ENCODE measurements around the gene CALCA. TPM values are rescaled to one million over a fixed set of nuclear protein-coding genes. Genes with fewer than 3 reads are reported as not detected.

CALCA gene
- total RNA-seq, 1 experiment from 2014 or later = not detected

DNA sequence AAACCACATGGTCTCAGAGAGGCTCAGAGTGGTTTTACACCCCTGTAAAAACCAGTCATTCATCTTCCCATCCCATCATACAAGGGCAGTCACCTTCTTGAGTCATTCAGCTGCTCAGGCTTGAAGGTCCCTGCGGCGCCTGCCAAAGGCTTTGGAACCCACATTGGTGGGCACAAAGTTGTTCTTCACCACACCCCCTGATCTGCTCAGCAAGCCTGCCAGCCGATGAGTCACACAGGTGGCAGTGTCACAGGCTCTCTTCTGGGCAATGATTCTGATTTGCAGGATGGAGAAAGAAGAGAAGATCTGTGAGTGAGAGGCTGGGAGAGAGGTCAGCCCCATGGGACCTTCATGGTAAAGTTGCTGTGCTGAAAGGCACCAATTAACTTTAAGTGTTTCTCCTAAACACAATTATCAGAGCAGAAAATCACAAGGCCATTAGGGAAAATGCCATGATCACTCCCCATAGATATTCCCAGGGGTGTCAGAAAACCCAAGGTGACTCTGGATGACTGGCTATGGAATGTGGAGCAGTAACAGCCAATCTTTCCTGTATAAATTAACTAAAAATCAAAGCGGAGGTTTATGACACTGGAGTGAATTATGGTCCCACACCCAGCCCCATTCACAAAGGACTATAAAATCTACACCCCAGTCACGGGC lies 4.4 kb downstream of the CALCA start:
- no peak for DNase-seq
- Histone ChIP-seq H3K4me3 (no peak overlapping the region), H3K36me3 (no peaks in the 10 kb centered on the region), H3K27me3 (no peaks in the 10 kb centered on the region), H3K9me3 (no peaks in the 10 kb centered on the region)

DNA sequence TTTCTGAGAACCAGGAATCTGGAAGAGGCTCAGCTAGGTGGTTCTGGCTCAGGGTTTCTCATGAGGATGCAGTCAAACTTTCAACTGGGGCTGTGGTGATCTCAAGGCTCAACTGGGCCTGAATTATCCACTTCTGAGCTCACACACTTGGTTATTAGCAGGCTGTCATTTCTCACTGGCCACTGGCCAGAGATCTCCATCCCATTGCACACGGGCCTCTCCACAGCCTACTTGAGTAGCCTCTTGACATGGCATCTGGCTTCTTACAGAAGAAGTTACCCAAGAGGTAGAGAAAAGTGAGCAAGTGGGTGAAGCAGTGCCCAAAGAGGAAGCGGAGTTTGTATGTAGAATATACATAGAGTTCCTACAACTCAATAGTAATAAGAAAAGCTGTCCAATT lies 16.0 kb downstream of the CALCA start:
- H3K9me3 ChIP-seq = no peaks in the 10 kb centered on the region
- H3K36me3 ChIP-seq = no peaks in the 10 kb centered on the region
- no peaks in the 10 kb centered on the region for H3K27me3 ChIP-seq
- DNase-seq = no peak
- no peak overlapping the region for H3K4me3 ChIP-seq

GRCh38 chr11:14954581-14954980 lies 17.6 kb downstream of the CALCA start:
- DNase-seq = no peak
- H3K9me3 ChIP-seq = no peaks in the 10 kb centered on the region
- no peak overlapping the region for H3K4me3 ChIP-seq
- no peaks in the 10 kb centered on the region for H3K36me3 ChIP-seq
- H3K27me3 ChIP-seq = no peaks in the 10 kb centered on the region

DNA sequence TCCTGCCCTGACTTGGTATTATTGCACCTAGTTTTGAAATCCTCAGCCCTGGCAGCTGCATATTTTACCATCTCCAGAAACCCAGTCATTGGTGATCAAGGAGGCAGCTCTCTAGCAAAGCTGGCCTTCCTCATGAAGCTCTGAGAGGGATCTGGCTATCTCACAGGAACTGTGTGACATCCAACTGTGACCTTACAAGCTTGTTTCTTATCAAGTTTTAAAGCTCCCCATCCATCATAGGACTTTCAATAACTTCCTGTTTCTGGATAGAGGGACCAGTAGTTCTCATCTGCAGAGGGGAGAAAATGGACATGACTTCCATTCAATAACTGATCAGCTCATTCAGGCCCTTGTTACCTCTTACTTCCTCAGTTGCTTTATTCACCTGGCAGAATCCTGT lies 18.2 kb downstream of the CALCA start:
- Histone ChIP-seq H3K4me3 (no peak overlapping the region), H3K27me3 (no peaks in the 10 kb centered on the region), H3K9me3 (no peaks in the 10 kb centered on the region), H3K36me3 (no peaks in the 10 kb centered on the region)
- DNase-seq = no peak

DNA sequence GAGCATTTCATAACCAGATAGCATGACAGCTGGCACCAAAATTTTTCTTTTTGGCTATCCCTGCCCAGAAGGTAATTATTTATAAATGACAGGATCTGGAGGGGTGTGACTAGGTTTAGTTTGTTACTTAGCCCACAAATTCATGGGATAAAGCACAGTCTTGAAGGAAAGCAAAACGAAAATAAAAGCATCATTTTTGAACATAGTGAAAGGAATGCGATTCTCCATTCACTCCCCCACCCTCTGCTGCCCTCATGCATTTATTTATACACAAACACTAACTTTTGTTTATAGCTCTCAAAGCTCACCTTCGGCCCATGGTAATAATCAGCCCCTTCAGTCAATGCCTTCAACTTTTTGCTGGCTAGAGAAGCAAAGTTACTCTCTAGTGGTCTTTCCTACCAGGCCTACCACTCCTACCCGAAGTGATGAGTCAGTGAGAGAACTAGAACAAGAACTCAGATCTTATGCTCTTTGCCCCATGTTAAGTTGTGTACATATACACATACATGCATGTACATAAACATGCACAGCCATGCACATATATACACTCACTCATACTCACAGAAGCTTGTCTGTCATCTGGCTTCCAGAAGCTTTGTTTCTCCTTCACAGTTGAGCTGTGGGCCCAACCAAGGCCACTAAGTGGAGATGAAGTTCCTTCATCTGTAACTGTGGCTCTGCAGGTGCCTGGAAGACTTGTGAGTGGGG lies 22.6 kb downstream of the CALCA start:
- Histone ChIP-seq H3K27me3 (no peaks in the 10 kb centered on the region), H3K4me3 (no peak overlapping the region), H3K9me3 (no peaks in the 10 kb centered on the region), H3K36me3 (no peaks in the 10 kb centered on the region)
- DNase-seq = no peak

- H3K27me3 ChIP-seq = no peaks in the 10 kb centered on the region
Observed at GRCh38 chr11:14942745-14943144, 29.4 kb downstream of the CALCA start.

DNA sequence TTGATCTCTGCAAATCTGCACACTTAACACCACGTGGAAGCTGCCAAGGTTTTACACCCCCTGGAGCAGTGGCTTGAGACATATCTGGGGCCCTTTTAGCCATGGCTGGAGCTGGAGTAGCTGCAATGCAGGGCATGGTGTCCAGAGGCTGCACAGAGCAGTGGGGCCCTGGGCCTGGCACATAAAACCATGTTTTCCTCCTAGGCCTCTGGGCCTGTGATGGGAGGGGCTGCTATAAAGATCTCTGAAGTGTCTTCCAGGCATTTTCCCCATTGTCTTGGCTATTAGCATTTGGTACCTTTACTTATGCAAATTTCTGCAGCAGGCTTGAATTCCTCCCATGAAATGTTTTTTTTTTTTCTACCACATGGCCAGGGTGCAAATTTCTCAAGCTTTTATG lies 33.2 kb downstream of the CALCA start:
- no peaks in the 10 kb centered on the region for H3K36me3 ChIP-seq
- H3K9me3 ChIP-seq = no peaks in the 10 kb centered on the region
- no peak for DNase-seq
- no peak overlapping the region for H3K4me3 ChIP-seq
- no peaks in the 10 kb centered on the region for H3K27me3 ChIP-seq

More at GRCh38 chr11:14942745-14943144, 29.4 kb downstream of the CALCA start:
- no peak for DNase-seq
- Histone ChIP-seq H3K4me3 (no peak overlapping the region), H3K36me3 (no peaks in the 10 kb centered on the region), H3K9me3 (no peaks in the 10 kb centered on the region)

DNA sequence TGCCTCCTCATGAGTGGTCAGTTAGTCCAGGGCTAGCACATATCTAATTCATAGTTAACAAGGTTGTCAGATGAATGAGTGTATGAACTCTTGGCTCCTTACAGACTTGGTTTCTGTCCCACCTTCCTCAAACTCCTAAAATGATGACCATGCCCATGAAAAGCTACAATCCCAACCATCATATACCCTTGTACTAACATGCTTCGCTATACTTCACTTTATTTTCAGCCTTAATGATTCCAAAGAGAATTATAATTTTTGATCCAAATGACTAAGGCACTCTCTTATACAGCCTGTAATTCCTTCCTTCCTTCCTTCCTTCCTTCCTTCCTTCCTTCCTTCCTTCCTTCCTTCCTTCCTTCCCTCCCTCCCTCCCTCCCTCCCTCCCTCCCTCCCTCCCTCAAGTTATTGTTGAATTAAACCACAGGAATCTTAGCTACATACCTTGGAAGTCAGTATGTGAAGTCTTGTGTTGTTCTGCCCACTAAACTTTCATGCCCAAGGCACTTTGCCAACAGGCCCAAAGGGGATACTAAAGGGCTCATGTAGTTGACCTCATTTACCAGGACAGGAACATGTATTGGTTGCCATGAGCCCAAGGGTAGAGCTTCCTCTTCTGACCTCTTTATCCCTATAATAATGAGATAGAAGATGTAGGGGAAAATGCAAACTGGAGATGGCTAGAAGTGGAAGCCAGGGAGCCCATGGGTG lies 37.4 kb downstream of the CALCA start:
- H3K36me3 ChIP-seq = no peaks in the 10 kb centered on the region
- H3K4me3 ChIP-seq = no peak overlapping the region
- DNase-seq = no peak
- H3K9me3 ChIP-seq = no peaks in the 10 kb centered on the region
- H3K27me3 ChIP-seq = no peaks in the 10 kb centered on the region

GRCh38 chr11:14932447-14932846 lies 39.7 kb downstream of the CALCA start:
- H3K9me3 ChIP-seq = no peaks in the 10 kb centered on the region; the same call in 1 of the 2 replicates
- H3K36me3 ChIP-seq = no peaks in the 10 kb centered on the region
- no peak for DNase-seq
- H3K4me3 ChIP-seq = no peak overlapping the region
- H3K27me3 ChIP-seq = no peaks in the 10 kb centered on the region

- Histone ChIP-seq H3K4me3 (no peak overlapping the region), H3K27me3 (no peaks in the 10 kb centered on the region), H3K36me3 (no peaks in the 10 kb centered on the region), H3K9me3 (no peaks in the 10 kb centered on the region; the same call in 1 of the 2 replicates)
- no peak for DNase-seq
Observed at GRCh38 chr11:14930369-14930768, 41.8 kb downstream of the CALCA start.

- no peaks in the 10 kb centered on the region for H3K27me3 ChIP-seq
- no peaks in the 10 kb centered on the region for H3K36me3 ChIP-seq
- no peaks in the 10 kb centered on the region; the same call in 1 of the 2 replicates for H3K9me3 ChIP-seq
- peak; percentile 38 for DNase-seq
- no peak overlapping the region for H3K4me3 ChIP-seq
Observed at GRCh38 chr11:14927146-14927545, 45.0 kb downstream of the CALCA start.

GRCh38 chr11:14924318-14924717 lies 47.8 kb downstream of the CALCA start:
- no peaks in the 10 kb centered on the region for H3K27me3 ChIP-seq
- no peaks in the 10 kb centered on the region; the same call in 1 of the 2 replicates for H3K9me3 ChIP-seq
- H3K36me3 ChIP-seq = no peaks in the 10 kb centered on the region
- H3K4me3 ChIP-seq = no peak overlapping the region
- no peak for DNase-seq

Other genes starting within 250 kb of the CALCA start
- 5.5 and 13.7 TPM in 2 replicates for gene CYP2R1, start 80.1 kb downstream of the CALCA start, total RNA-seq (2014; rRNA removed; shearing (Covaris generic); ENCODE audit: low replicate concordance)
- not detected in 2 replicates for gene CALCB, start 101.2 kb upstream of the CALCA start, total RNA-seq (2014; rRNA removed; shearing (Covaris generic); ENCODE audit: low replicate concordance)
- gene INSC, start 142.6 kb upstream of the CALCA start, total RNA-seq (2014; rRNA removed; shearing (Covaris generic); ENCODE audit: low replicate concordance) = 4.1 and 6.2 TPM in 2 replicates